B cell (primary cell): Measurements from ENCODE around the gene ZNF335. TPM values are rescaled to one million over a fixed set of nuclear protein-coding genes. Genes with fewer than 3 reads are reported as not detected.

Experiments used
- ATAC-seq: fragments of 200-7000 bp; cut with Tn5 transposase; one replicate; pipeline ENCODE4 v1.10.0; 2021; ENCODE audit warnings: low read depth, mild to moderate bottlenecking, moderate number of reproducible peaks, moderate library complexity
- CTCF ChIA-PET: fragments of 350-600 bp; sonication (Branson Sonifier 250); formaldehyde crosslinking; loops from one replicate; lab custom pipeline; 2021; ENCODE audit warnings: antibody characterized with exemption, inconsistent platforms; lab: Charles Lee
- POLR2A ChIA-PET: fragments of 350-600 bp; sonication (Branson Sonifier 250); formaldehyde crosslinking; loops from one replicate; lab custom pipeline; 2021; ENCODE audit warnings: antibody characterized with exemption; lab: Charles Lee
- DNase-seq: peaks from one replicate; pipeline ENCODE4 v3.0.0; 2013
- H2AFZ ChIP-seq: 2 replicates; pipeline ENCODE4 v1.6.1; 2012; ENCODE audit warnings: mild to moderate bottlenecking, low read depth, low read length; ENCODE audit not compliant: insufficient read depth, poor library complexity, severe bottlenecking
- H3K27ac ChIP-seq, 2 donors: 1 replicate in 1 of 2; 2 replicates in 1 of 2; pipeline ENCODE4 v1.5.1; 2012 to 2013; ENCODE audit warnings: low read length in 2 of 2, mild to moderate bottlenecking in 2 of 2, moderate library complexity in 1 of 2
- H3K27me3 ChIP-seq, 4 experiments: fragments of 200-600 bp in 1 of 4; sonication (generic) in 1 of 4; replicated peaks in 1 of 4; 1 replicate in 2 of 4; 2 replicates in 2 of 4; pipeline versions ENCODE4 v1.6.1 to v1.7.0; 2013 to 2016; ENCODE audit warnings: low read length in 3 of 4, mild to moderate bottlenecking in 2 of 4, mixed read lengths in 1 of 4, moderate library complexity in 1 of 4; ENCODE audit not compliant: insufficient read depth in 4 of 4, control insufficient read depth in 3 of 4; ENCODE audit errors: control extremely low read depth in 1 of 4
- H3K36me3 ChIP-seq, 2 experiments: replicated peaks in 1 of 2; 1 replicate in 1 of 2; 2 replicates in 1 of 2; pipeline versions ENCODE4 v1.6.1 to v1.7.1; 2013; ENCODE audit warnings: low read length in 1 of 2; ENCODE audit not compliant: insufficient read depth in 2 of 2, control insufficient read depth in 1 of 2; ENCODE audit errors: control extremely low read depth in 1 of 2, extremely low read depth in 1 of 2
- H3K4me1 ChIP-seq, 2 donors: fragments of 200-600 bp in 1 of 2; sonication (generic) in 1 of 2; 1 replicate in 1 of 2; 2 replicates in 1 of 2; pipeline versions ENCODE4 v1.5.1 to v1.6.1; 2013 to 2017; ENCODE audit warnings: low read length in 2 of 2; ENCODE audit not compliant: control insufficient read depth in 2 of 2, insufficient read depth in 2 of 2
- H3K4me2 ChIP-seq: replicated peaks from 2 replicates; pipeline ENCODE3; 2012; ENCODE audit warnings: mild to moderate bottlenecking, low read depth, low read length; ENCODE audit not compliant: poor library complexity, severe bottlenecking
- H3K4me3 ChIP-seq, 5 experiments: fragments of 200-600 bp in 1 of 5; sonication (generic) in 1 of 5; 1 replicate in 3 of 5; 2 replicates in 2 of 5; pipeline versions ENCODE4 v1.5.1 to v1.7.0; 2011 to 2016; ENCODE audit warnings: low read length in 4 of 5, mild to moderate bottlenecking in 4 of 5, low read depth in 2 of 5, control low read depth in 1 of 5, moderate library complexity in 1 of 5; ENCODE audit not compliant: insufficient read depth in 1 of 5; ENCODE audit errors: control extremely low read depth in 1 of 5, extremely low read depth in 1 of 5
- H3K79me2 ChIP-seq: fragments of 200-600 bp; sonication (generic); one replicate; pipeline ENCODE4 v1.6.0; 2016; ENCODE audit warnings: low read length; ENCODE audit not compliant: control insufficient read depth, insufficient read depth
- H3K9ac ChIP-seq: fragments of 200-600 bp; sonication (generic); 2 replicates; pipeline ENCODE4 v1.6.1; 2017; ENCODE audit warnings: mild to moderate bottlenecking, low read length, moderate library complexity
- H3K9me3 ChIP-seq, 3 donors: one replicate each; pipeline versions ENCODE4 v1.6.1 to v1.7.1; 2013; ENCODE audit warnings: low read length in 2 of 3; ENCODE audit not compliant: control insufficient read depth in 2 of 3, insufficient read depth in 1 of 3; ENCODE audit errors: control extremely low read depth in 1 of 3
- H4K20me1 ChIP-seq: 2 replicates; pipeline ENCODE4 v1.6.0; 2012; ENCODE audit warnings: mild to moderate bottlenecking, low read length; ENCODE audit not compliant: insufficient read depth, control insufficient read depth, poor library complexity, severe bottlenecking
- H3K27ac Mint-ChIP-seq: one replicate; pipeline ENCODE4 v1.8.0; 2021; ENCODE audit warnings: mixed read lengths
- H3K27me3 Mint-ChIP-seq: one replicate; pipeline ENCODE4 v1.8.0; 2021; ENCODE audit warnings: mixed read lengths
- H3K4me1 Mint-ChIP-seq: one replicate; pipeline ENCODE4 v1.8.0; 2021; ENCODE audit warnings: mixed read lengths
- H3K4me3 Mint-ChIP-seq: one replicate; pipeline ENCODE4 v1.8.0; 2021; ENCODE audit warnings: mixed read lengths
- H3K9me3 Mint-ChIP-seq: one replicate; pipeline ENCODE4 v1.8.0; 2022; ENCODE audit warnings: mixed read lengths; ENCODE audit not compliant: insufficient read depth
- CTCF ChIP-seq: fragments of 200-600 bp; IDR thresholded peaks from one replicate; pipeline ENCODE4 v1.8.0; 2022; ENCODE audit warnings: antibody characterized with exemption, mild to moderate bottlenecking
- EZH2 ChIP-seq: IDR thresholded peaks from 2 replicates; pipeline ENCODE4 v1.6.1; 2012; ENCODE audit warnings: borderline replicate concordance, low read depth, mild to moderate bottlenecking, moderate library complexity, low read length; ENCODE audit not compliant: insufficient read depth, poor library complexity, severe bottlenecking
- WGBS: methylation state at CpG from one replicate; pipeline ENCODE4 v1.1.5; 2013; ENCODE audit warnings: missing lambda C conversion rate; ENCODE audit not compliant: insufficient coverage; 5-methylcytosine and 5-hydroxymethylcytosine counted together
- intact Hi-C: fragments of 100-400 bp; cut with micrococcal nuclease; formaldehyde crosslinking; loops from one replicate; pipeline ENCODE4 v1.10.0; 2022
- polyA plus RNA-seq: library from polyadenylated mRNA; depleted of rRNA; stranded (reverse); fragments of >200 nt; gene quantifications from 2 replicates; pipeline ENCODE4 v1.2.3, GENCODE V29; 2012
- total RNA-seq, 2 donors: library from RNA; stranded (reverse); fragments of 120-200 nt in 1 of 2; gene quantifications; 1 replicate in 1 of 2; 2 replicates in 1 of 2; pipeline versions ENCODE4 v1.2.3 to v1.2.4, GENCODE V29; 2013 to 2022

ZNF335 gene
- total and polyA plus RNA-seq, 2 donors (not counting 1 experiment from before 2014, with no cell fraction given), result 62.3 to 62.7 TPM

GRCh38 chr20:45994761-45995493 is 22.9 kb upstream of the ZNF335 start:
- Histone ChIP-seq H3K9ac (no peak overlapping the region), H3K4me1 (peaks cover 20 to 28% of the 10 kb centered on the region in 2 donors), H3K27ac (no peak overlapping the region), H2AFZ (no peak overlapping the region), H3K27me3 (peaks cover 0 to 18% (median 0%) of the 10 kb centered on the region in 4 experiments), H3K79me2 (no peaks in the 10 kb centered on the region), H4K20me1 (no peaks in the 10 kb centered on the region), H3K36me3 (no peaks in the 10 kb centered on the region), H3K4me2 (no peak overlapping the region), H3K4me3 (no peak overlapping the region), H3K9me3 (peaks cover 0 to 5% (median 0%) of the 10 kb centered on the region in 3 donors)
- 67% methylated on average over 7 of the region's 9 CpGs for WGBS
- TF ChIP-seq CTCF, result no peak
- TF ChIP-seq EZH2, result no peak
- ATAC-seq (no peak), DNase-seq (no peak)
- ChIA-PET POLR2A (no interaction called here), CTCF (no interaction called here)
- Mint-ChIP-seq H3K27ac (no peak overlapping the region), H3K4me1 (peaks cover 29% of the 10 kb centered on the region), H3K9me3 (no peaks in the 10 kb centered on the region), H3K4me3 (no peak overlapping the region), H3K27me3 (peaks cover 10% of the 10 kb centered on the region)
- intact Hi-C loops, result no loop called here

GRCh38 chr20:45993197-45993951 is 21.4 kb upstream of the ZNF335 start:
- no peak overlapping the region for H3K27ac ChIP-seq
- POLR2A ChIA-PET, result no interaction called here
- no peak overlapping the region for H2AFZ ChIP-seq
- Mint-ChIP-seq H3K27ac (no peak overlapping the region), H3K27me3 (peaks cover 22% of the 10 kb centered on the region), H3K4me3 (no peak overlapping the region), H3K9me3 (no peaks in the 10 kb centered on the region), H3K4me1 (peaks cover 22% of the 10 kb centered on the region)
- no peaks in the 10 kb centered on the region for H4K20me1 ChIP-seq
- DNase-seq (no peak), ATAC-seq (no peak)
- CTCF ChIA-PET, result no interaction called here
- H3K79me2 ChIP-seq, result no peaks in the 10 kb centered on the region
- 83% methylated on average over 8 of the region's 12 CpGs for WGBS
- peaks cover 0 to 24% (median 2%) of the 10 kb centered on the region in 4 experiments for H3K27me3 ChIP-seq
- peaks cover 12 to 18% of the 10 kb centered on the region in 2 donors for H3K4me1 ChIP-seq
- H3K36me3 ChIP-seq, result no peaks in the 10 kb centered on the region
- no peak overlapping the region for H3K9ac ChIP-seq
- H3K4me3 ChIP-seq, result no peak overlapping the region
- TF ChIP-seq EZH2, result no peak
- TF ChIP-seq CTCF, result no peak
- intact Hi-C loops, result no loop called here
- H3K9me3 ChIP-seq, result peaks cover 0 to 5% (median 0%) of the 10 kb centered on the region in 3 donors
- H3K4me2 ChIP-seq, result no peak overlapping the region
